Psoas muscle (tissue), 8 donors: Measurements from ENCODE around the gene ACACA. TPM values are rescaled to one million over a fixed set of nuclear protein-coding genes. Genes with fewer than 3 reads are reported as not detected.
"Not testable (repeated sequence)": the region's sequence is repeated elsewhere in the genome, so short reads cannot be mapped to it uniquely, and the experiment has no call there.

ENCODE experiments used
- ATAC-seq, 4 donors: fragments of 200-7000 bp; cut with Tn5 transposase; one replicate each; pipeline ENCODE4 v1.9.1; 2020; ENCODE audit warnings: moderate library complexity in 3 of 4, mild to moderate bottlenecking in 2 of 4
- DNase-seq, 2 donors: peaks; one replicate each; pipeline ENCODE4 v3.0.0-alpha.2; 2020
- H3K27ac ChIP-seq: fragments of 200-600 bp; one replicate; pipeline ENCODE4 v1.8.0; 2022
- H3K27me3 ChIP-seq, 3 donors: fragments of 200-600 bp in 1 of 3; one replicate each; pipeline versions ENCODE4 v1.6.1 to v1.8.0; 2013 to 2022; ENCODE audit warnings: low read length in 2 of 3, mild to moderate bottlenecking in 2 of 3, moderate library complexity in 1 of 3; ENCODE audit not compliant: insufficient read depth in 3 of 3
- H3K36me3 ChIP-seq, 2 donors: fragments of 200-600 bp in 1 of 2; one replicate each; pipeline versions ENCODE4 v1.6.1 to v1.8.0; 2013 to 2022; ENCODE audit warnings: low read depth in 1 of 2, mild to moderate bottlenecking in 1 of 2, moderate library complexity in 1 of 2; ENCODE audit not compliant: insufficient read depth in 1 of 2
- H3K4me1 ChIP-seq: fragments of 200-600 bp; one replicate; pipeline ENCODE4 v1.8.0; 2022
- H3K4me3 ChIP-seq: fragments of 200-600 bp; one replicate; pipeline ENCODE4 v1.8.0; 2022; ENCODE audit warnings: mild to moderate bottlenecking
- H3K9me3 ChIP-seq: fragments of 200-600 bp; one replicate; pipeline ENCODE4 v1.8.0; 2022
- WGBS, 3 donors: extraction: QIAGEN DNeasy Blood & Tissue Kit; methylation state at CpG; one replicate each; pipeline versions ENCODE4 v1.1.6 to v1.1.7; 2013; 5-methylcytosine and 5-hydroxymethylcytosine counted together
- intact Hi-C, 2 donors: fragments of 100-400 bp; cut with DNase I; formaldehyde crosslinking; loops; one replicate each; pipeline versions ENCODE4 v1.11.0 to v1.14.2; 2022
- polyA plus RNA-seq, 3 donors: library from polyadenylated mRNA; stranded (reverse); fragments of 200-250 nt; gene quantifications; one replicate each; pipeline ENCODE4 v1.2.3, GENCODE V29; 2013
- total RNA-seq, 4 donors: library from RNA; stranded (reverse); fragmentation: NEBNext Ultra II Directional in 2 of 4; extraction: Animal tissue kit (Norgen Biotek cat#: 25700) in 2 of 4; gene quantifications; one replicate each; pipeline versions ENCODE4 v1.2.1 to v1.2.4, GENCODE V29; 2021 to 2023
- TF ChIP-seq, protein P1 (sequence below): fragments of 200-600 bp; IDR thresholded peaks from one replicate; pipeline ENCODE4 v1.8.0; 2022; ENCODE audit warnings: antibody characterized with exemption
- donor health status: healthy with polysubstance abuse.
- donor health status: DM: no; HTN: no; CAD: no; lungs with moderate emphysema.
- donor health status: Bipolar disorder and iron deficiency.
- donor health status: healthy.
- donor health status: DM: yes; HTN: yes; CAD: no.
- donor health status: DM: no; HTN: no; CAD: no.
- donor health status: DM: no; HTN: no; CAD: no.
- donor health status: DM: yes; HTN: yes; CAD: no.

ACACA gene
- total and polyA plus RNA-seq, 7 donors, result 7.2 to 42.6 (median 21.5) TPM

DNA sequence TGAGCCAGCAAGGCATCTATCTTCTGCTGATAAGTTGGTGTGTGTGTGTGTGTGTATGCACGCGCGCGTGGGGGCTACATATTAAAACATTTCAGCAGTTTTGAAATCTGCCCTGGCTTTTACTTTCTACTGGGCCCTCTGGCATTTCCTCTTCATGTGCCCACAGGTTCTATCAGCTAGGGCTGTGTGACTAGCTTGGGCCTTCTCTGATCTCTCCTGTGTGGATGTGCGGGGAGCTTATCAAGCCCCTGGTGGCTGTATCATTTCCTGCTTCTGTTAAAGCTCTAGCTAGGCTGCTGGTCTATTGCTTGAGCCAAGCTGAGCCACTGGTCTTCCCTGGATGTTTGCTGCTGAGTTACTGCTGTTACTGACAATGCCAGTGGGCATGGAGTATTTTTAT, 325.3 kb downstream of the ACACA start:
- H3K9me3 ChIP-seq, result no peaks in the 10 kb centered on the region
- no peaks in the 10 kb centered on the region for H3K4me1 ChIP-seq
- intact Hi-C loops, result no loop called here
- no peaks in the 10 kb centered on the region for H3K27me3 ChIP-seq
- H3K27ac ChIP-seq, result no peak overlapping the region
- TF ChIP-seq, protein P1, sequence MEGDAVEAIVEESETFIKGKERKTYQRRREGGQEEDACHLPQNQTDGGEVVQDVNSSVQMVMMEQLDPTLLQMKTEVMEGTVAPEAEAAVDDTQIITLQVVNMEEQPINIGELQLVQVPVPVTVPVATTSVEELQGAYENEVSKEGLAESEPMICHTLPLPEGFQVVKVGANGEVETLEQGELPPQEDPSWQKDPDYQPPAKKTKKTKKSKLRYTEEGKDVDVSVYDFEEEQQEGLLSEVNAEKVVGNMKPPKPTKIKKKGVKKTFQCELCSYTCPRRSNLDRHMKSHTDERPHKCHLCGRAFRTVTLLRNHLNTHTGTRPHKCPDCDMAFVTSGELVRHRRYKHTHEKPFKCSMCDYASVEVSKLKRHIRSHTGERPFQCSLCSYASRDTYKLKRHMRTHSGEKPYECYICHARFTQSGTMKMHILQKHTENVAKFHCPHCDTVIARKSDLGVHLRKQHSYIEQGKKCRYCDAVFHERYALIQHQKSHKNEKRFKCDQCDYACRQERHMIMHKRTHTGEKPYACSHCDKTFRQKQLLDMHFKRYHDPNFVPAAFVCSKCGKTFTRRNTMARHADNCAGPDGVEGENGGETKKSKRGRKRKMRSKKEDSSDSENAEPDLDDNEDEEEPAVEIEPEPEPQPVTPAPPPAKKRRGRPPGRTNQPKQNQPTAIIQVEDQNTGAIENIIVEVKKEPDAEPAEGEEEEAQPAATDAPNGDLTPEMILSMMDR, result no peak
- no peak overlapping the region for H3K4me3 ChIP-seq
- H3K36me3 ChIP-seq, result peaks cover 4 to 19% of the 10 kb centered on the region in 2 donors
- DNase-seq (no peak), ATAC-seq (no peak)
- 87 to 92% (median 89%) methylated on average over 5 of the region's 5 CpGs for whole genome bisulfite sequencing, 3 donors

DNA sequence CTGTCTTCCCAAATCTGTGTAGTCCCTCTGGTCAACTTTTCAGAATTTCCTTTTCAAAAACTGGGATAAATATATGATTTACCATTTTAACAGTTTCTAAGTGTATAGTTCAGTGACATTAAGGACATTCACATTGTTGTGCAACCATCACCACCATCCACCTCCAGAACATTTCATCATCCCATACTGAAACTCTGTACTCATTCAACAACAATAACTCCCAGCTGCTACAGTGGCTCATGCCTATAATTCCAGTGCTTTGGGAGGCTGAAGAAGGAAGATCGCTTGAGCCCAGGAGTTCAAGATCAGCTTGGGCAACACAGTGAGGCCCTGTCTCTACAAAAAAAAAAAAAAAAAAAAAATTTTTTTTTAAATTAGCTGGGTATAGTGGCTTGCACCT, 326.9 kb downstream of the ACACA start:
- peak; percentile 51 to 81 (median 58) for ATAC-seq
- Histone ChIP-seq H3K27me3 (no peaks in the 10 kb centered on the region), H3K36me3 (peaks cover 2 to 3% of the 10 kb centered on the region in 2 donors), H3K4me3 (no peak overlapping the region), H3K4me1 (no peaks in the 10 kb centered on the region), H3K9me3 (no peaks in the 10 kb centered on the region), H3K27ac (no peak overlapping the region)
- intact Hi-C loops, result no loop called here
- WGBS, 3 donors, result 78 to 100% (median 92%) methylated on average over 1 of the region's 1 CpG
- no peak for DNase-seq
- TF ChIP-seq, protein P1, result no peak

DNA sequence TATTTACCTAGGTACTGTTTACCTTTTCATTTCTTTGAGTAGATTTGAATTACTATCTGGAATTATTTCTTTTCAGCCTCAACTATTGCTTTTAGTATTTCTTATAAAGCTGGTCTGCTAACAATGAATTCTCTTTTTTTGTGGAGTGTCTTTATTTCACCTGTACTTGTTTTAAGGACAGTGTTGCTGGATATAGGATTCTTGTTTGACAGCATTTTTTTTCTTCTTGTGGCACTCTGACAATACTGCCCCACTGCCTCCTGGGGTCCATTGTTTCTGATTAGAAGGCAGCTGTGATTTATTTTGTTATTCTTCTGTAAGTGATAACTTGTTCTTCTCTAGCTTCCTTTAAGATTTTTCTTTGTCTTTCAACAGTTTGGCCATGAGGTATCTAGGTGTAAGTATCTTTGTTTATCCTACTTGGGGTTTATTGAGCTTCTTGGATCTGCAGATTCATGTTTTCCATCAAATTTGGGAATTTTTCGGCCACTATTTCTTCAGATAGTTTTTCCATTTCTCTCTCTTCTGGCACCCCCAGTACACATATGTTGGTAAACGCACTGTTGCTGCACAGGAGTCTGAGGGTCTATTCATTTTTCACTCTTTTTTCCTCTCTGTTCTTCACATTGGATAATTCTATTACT, 327.4 kb downstream of the ACACA start:
- WGBS, 3 donors, result 95 to 98% (median 96%) methylated on average over 2 of the region's 2 CpGs
- ATAC-seq (no peak), DNase-seq (no peak)
- TF ChIP-seq, protein P1, result no peak
- intact Hi-C loops, result no loop called here
- Histone ChIP-seq H3K9me3 (no peaks in the 10 kb centered on the region), H3K4me1 (no peaks in the 10 kb centered on the region), H3K27me3 (no peaks in the 10 kb centered on the region), H3K27ac (no peak overlapping the region), H3K36me3 (no peaks in the 10 kb centered on the region), H3K4me3 (no peak overlapping the region)

DNA sequence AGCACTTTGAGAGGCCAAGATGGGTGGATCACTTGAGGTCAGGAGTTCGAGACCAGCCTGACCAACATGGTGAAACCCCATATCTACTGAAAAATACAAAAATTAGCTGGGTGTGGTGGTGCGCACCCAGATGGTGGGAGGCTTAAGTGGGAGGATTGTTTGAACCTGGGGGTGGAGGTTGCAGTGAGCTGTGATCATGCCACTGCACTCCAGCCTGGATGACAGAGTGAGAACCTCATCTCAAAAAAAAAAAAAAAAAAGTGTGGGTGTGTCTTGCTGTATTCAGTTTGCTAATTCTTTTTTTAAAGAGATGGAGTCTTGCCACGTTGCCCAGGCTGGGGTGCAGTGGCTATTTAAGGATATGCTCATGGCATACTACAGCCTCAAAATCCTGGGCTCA, 333.2 kb downstream of the ACACA start:
- DNase-seq, ATAC-seq, intact Hi-C loops, H3K4me1 ChIP-seq, H3K27ac ChIP-seq, H3K27me3 ChIP-seq, H3K36me3 ChIP-seq, H3K9me3 ChIP-seq, H3K4me3 ChIP-seq: not testable (repeated sequence)
- 72 to 81% (median 76%) methylated on average over 3 of the region's 3 CpGs for WGBS, 3 donors

DNA sequence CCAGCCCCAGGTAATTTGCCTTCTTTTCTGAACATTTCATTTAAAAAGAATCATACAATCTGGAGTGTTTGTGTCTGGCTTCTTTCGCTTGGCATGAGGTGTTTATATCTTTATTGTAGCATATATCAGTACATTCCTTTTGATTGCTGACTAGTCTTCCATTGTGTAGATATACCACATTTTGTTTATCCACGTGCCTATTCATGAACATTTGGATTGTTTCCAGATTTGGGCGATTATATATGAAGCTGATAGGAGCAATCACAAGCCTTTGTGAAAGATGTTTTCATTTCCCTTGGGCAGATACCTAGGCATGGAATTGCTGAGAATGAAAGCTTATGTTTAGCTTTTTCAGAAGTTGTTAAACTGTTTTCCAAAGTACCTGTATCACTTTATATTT, 337.5 kb downstream of the ACACA start:
- no peak for DNase-seq
- no peaks in the 10 kb centered on the region for H3K27me3 ChIP-seq
- 93 to 95% (median 95%) methylated on average over 3 of the region's 3 CpGs for WGBS, 3 donors
- ATAC-seq, result no peak
- no peaks in the 10 kb centered on the region for H3K36me3 ChIP-seq
- H3K4me1 ChIP-seq, result peaks cover 4% of the 10 kb centered on the region
- H3K27ac ChIP-seq, result no peak overlapping the region
- TF ChIP-seq, protein P1, result no peak
- H3K4me3 ChIP-seq, result no peak overlapping the region
- intact Hi-C loops, result loop anchor here in 1 of 2 donors (10.0 kb wide), 1 partner anchor 56 kb away; no protein-coding TSS in a partner anchor
- H3K9me3 ChIP-seq, result no peaks in the 10 kb centered on the region
